Vagina (tissue), 2 donors: Measurements from ENCODE around the gene GDAP2. TPM values are rescaled to one million over a fixed set of nuclear protein-coding genes. Genes with fewer than 3 reads are reported as not detected.
A peak's percentile ranks its signal among the peaks of the same experiment; 100 is the strongest.

Experiments
- DNase-seq, 2 donors: peaks; one replicate each; pipeline ENCODE4 v3.0.0-alpha.2; 2017; ENCODE audit errors: extremely low spot score in 2 of 2
- H3K27ac ChIP-seq: fragments of 200-600 bp; sonication (generic); one replicate; pipeline ENCODE4 v1.5.1; 2019
- H3K27me3 ChIP-seq: fragments of 200-600 bp; sonication (generic); one replicate; pipeline ENCODE4 v1.5.1; 2019
- H3K36me3 ChIP-seq, 2 donors: fragments of 200-600 bp; sonication (generic); one replicate each; pipeline ENCODE4 v1.5.1; 2017 to 2019
- H3K4me1 ChIP-seq: fragments of 200-600 bp; sonication (generic); one replicate; pipeline ENCODE4 v1.5.1; 2019
- H3K4me3 ChIP-seq, 2 donors: fragments of 200-600 bp; sonication (generic); 1 replicate in 1 of 2; 2 replicates in 1 of 2; pipeline ENCODE4 v1.5.1; 2016 to 2019
- H3K9me3 ChIP-seq: fragments of 200-600 bp; sonication (generic); one replicate; pipeline ENCODE4 v1.5.1; 2019
- CTCF ChIP-seq, 3 experiments: fragments of 450-650 bp in 2 of 3; fragments of 200-600 bp in 1 of 3; sonication (generic) in 1 of 3; IDR thresholded peaks; one replicate each; pipeline ENCODE4 v1.5.1; 2017 to 2019; ENCODE audit warnings: antibody characterized with exemption in 3 of 3, mild to moderate bottlenecking in 2 of 3, moderate library complexity in 2 of 3
- POLR2A ChIP-seq, 2 donors: fragments of 450-650 bp; IDR thresholded peaks; one replicate each; pipeline ENCODE4 v1.6.1; 2017; ENCODE audit warnings: antibody characterized with exemption in 2 of 2, mild to moderate bottlenecking in 2 of 2, moderate library complexity in 2 of 2
- POLR2AphosphoS5 ChIP-seq, 2 donors: sonication (generic); formaldehyde crosslinking; IDR thresholded peaks; one replicate each; pipeline ENCODE4 v1.9.0; 2017; ENCODE audit warnings: antibody characterized with exemption in 2 of 2, mild to moderate bottlenecking in 2 of 2, low read depth in 1 of 2; ENCODE audit not compliant: insufficient read depth in 1 of 2
- intact Hi-C: fragments of 100-400 bp; cut with DNase I; formaldehyde crosslinking; loops from one replicate; pipeline ENCODE4 v1.15.1; 2023
- total RNA-seq: library from RNA; depleted of rRNA; stranded (reverse); fragments of >200 nt; gene quantifications from one replicate; pipeline ENCODE4 v1.2.3, GENCODE V29; 2016

The GDAP2 gene
- total RNA-seq, 1 donor from 2014 or later, result 24.1 TPM

- TF ChIP-seq POLR2A (IDR thresholded peaks at IDR 0.05), result no peak
- TF ChIP-seq CTCF (IDR thresholded peaks at IDR 0.05), result peak in 1 of 3 experiments; percentile 16
- peak in 1 of 2 donors; percentile 57 for TF ChIP-seq POLR2AphosphoS5 (IDR thresholded peaks at IDR 0.05; ENCODE audit: insufficient read depth in 1 of 2, low read depth in 1 of 2)
- H3K4me1 ChIP-seq, result peaks cover 40% of the 10 kb centered on the region
- intact Hi-C loops, result loop anchor here (5.0 kb wide), 1 partner anchor 1119 kb away; no protein-coding TSS in a partner anchor
- no peak overlapping the region for H3K4me3 ChIP-seq
- peak in 1 of 2 donors; percentile 91 for DNase-seq
- no peaks in the 10 kb centered on the region for H3K9me3 ChIP-seq
- no peaks in the 10 kb centered on the region for H3K36me3 ChIP-seq
- no peaks in the 10 kb centered on the region for H3K27me3 ChIP-seq
- peak overlapping the region; percentile 80 for H3K27ac ChIP-seq
Observed at GRCh38 chr1:117828201-117828600, 101.2 kb downstream of the GDAP2 start.

GRCh38 chr1:117826540-117827078, 102.8 kb downstream of the GDAP2 start:
- no peaks in the 10 kb centered on the region for H3K9me3 ChIP-seq
- no peak overlapping the region for H3K4me3 ChIP-seq
- peak overlapping the region; percentile 80 for H3K27ac ChIP-seq
- H3K36me3 ChIP-seq, result no peaks in the 10 kb centered on the region
- no peaks in the 10 kb centered on the region for H3K27me3 ChIP-seq
- intact Hi-C loops, result loop anchor here (5.0 kb wide), 1 partner anchor 1121 kb away; no protein-coding TSS in a partner anchor
- TF ChIP-seq POLR2A (IDR thresholded peaks at IDR 0.05) (no peak), POLR2AphosphoS5 (IDR thresholded peaks at IDR 0.05; ENCODE audit: insufficient read depth in 1 of 2, low read depth in 1 of 2) (peak; percentile 26 to 75), CTCF (IDR thresholded peaks at IDR 0.05) (no peak)
- H3K4me1 ChIP-seq, result peaks cover 48% of the 10 kb centered on the region
- peak in 1 of 2 donors; percentile 87 for DNase-seq

GRCh38 chr1:117826119-117826518, 103.3 kb downstream of the GDAP2 start:
- intact Hi-C loops, result loop anchor here (5.0 kb wide), 1 partner anchor 1121 kb away; no protein-coding TSS in a partner anchor
- Histone ChIP-seq H3K9me3 (no peaks in the 10 kb centered on the region), H3K27me3 (no peaks in the 10 kb centered on the region), H3K27ac (peak overlapping the region; percentile 80), H3K4me1 (peaks cover 53% of the 10 kb centered on the region), H3K4me3 (no peak overlapping the region), H3K36me3 (no peaks in the 10 kb centered on the region)
- DNase-seq, result no peak
- TF ChIP-seq CTCF (IDR thresholded peaks at IDR 0.05), result no peak
- TF ChIP-seq POLR2AphosphoS5 (IDR thresholded peaks at IDR 0.05; ENCODE audit: insufficient read depth in 1 of 2, low read depth in 1 of 2), result no peak
- no peak for TF ChIP-seq POLR2A (IDR thresholded peaks at IDR 0.05)

GRCh38 chr1:117825414-117825813, 104.0 kb downstream of the GDAP2 start:
- peaks cover 60% of the 10 kb centered on the region for H3K4me1 ChIP-seq

More at GRCh38 chr1:117825414-117825813, 104.0 kb downstream of the GDAP2 start:
- no peak for TF ChIP-seq POLR2A (IDR thresholded peaks at IDR 0.05)
- no peak for TF ChIP-seq POLR2AphosphoS5 (IDR thresholded peaks at IDR 0.05; ENCODE audit: insufficient read depth in 1 of 2, low read depth in 1 of 2)
- TF ChIP-seq CTCF (IDR thresholded peaks at IDR 0.05), result no peak
- Histone ChIP-seq H3K27ac (peak overlapping the region; percentile 80), H3K4me3 (no peak overlapping the region), H3K9me3 (no peaks in the 10 kb centered on the region), H3K27me3 (no peaks in the 10 kb centered on the region), H3K36me3 (no peaks in the 10 kb centered on the region)
- peak in 1 of 2 donors; percentile 87 for DNase-seq
- intact Hi-C loops, result loop anchor here (5.0 kb wide), 1 partner anchor 1122 kb away; no protein-coding TSS in a partner anchor
